IMR-90 (cell line): Measurements from ENCODE around the gene PNKD. TPM values are rescaled to one million over a fixed set of nuclear protein-coding genes. Genes with fewer than 3 reads are reported as not detected.
"Not testable (repeated sequence)": the region's sequence is repeated elsewhere in the genome, so short reads cannot be mapped to it uniquely, and the experiment has no call there.

ENCODE experiments used
- ATAC-seq: fragments of 200-7000 bp; cut with Tn5 transposase; 2 replicates; pipeline ENCODE4 v1.9.1; 2020; ENCODE audit warnings: low read depth, mild to moderate bottlenecking, moderate library complexity
- BruUV-seq: library from RNA; stranded (reverse); fragments of 400-500 nt; replicated peaks from 2 replicates; lab custom pipeline; 2021; lab: Mats Ljungman, UMichigan
- CTCF ChIA-PET: fragments of 300-600 bp; formaldehyde crosslinking; extraction: SDS; loops from one replicate; lab custom pipeline; 2021; ENCODE audit warnings: antibody characterized with exemption; lab: Yijun Ruan, JAX
- POLR2A ChIA-PET: fragments of 300-600 bp; sonication (Branson Sonifier 250); formaldehyde crosslinking; loops from one replicate; lab custom pipeline; 2022; ENCODE audit warnings: antibody characterized with exemption; ENCODE audit not compliant: unreplicated experiment; lab: Charles Lee
- DNase-seq: peaks from one replicate; pipeline ENCODE4 v3.0.0; 2013
- H2AFZ ChIP-seq: replicated peaks from 2 replicates; pipeline ENCODE3; 2013; ENCODE audit warnings: low read length, mild to moderate bottlenecking; ENCODE audit not compliant: poor library complexity
- H2AK5ac ChIP-seq: 2 replicates; pipeline ENCODE4 v1.6.1; 2013; ENCODE audit warnings: low read depth, low read length, inconsistent platforms
- H2AK9ac ChIP-seq: replicated peaks from 2 replicates; pipeline ENCODE3; 2013; ENCODE audit warnings: mild to moderate bottlenecking, low read depth, low read length, moderate library complexity; ENCODE audit not compliant: poor library complexity
- H2BK120ac ChIP-seq: 2 replicates; pipeline ENCODE4 v1.6.1; 2013; ENCODE audit warnings: low read depth, low read length, inconsistent platforms
- H2BK15ac ChIP-seq: 3 replicates; pipeline ENCODE4 v1.6.1; 2013; ENCODE audit warnings: low read depth, low read length, inconsistent platforms
- H2BK20ac ChIP-seq: 2 replicates; pipeline ENCODE4 v1.6.1; 2013; ENCODE audit warnings: low read depth, mild to moderate bottlenecking, inconsistent platforms, low read length, moderate library complexity
- H2BK5ac ChIP-seq: 2 replicates; pipeline ENCODE4 v1.6.1; 2013; ENCODE audit warnings: mild to moderate bottlenecking, low read depth, low read length, inconsistent platforms; ENCODE audit not compliant: poor library complexity, severe bottlenecking
- H3K14ac ChIP-seq: replicated peaks from 2 replicates; pipeline ENCODE4 v1.6.1; 2013; ENCODE audit warnings: low read depth, low read length, inconsistent platforms
- H3K18ac ChIP-seq: 2 replicates; pipeline ENCODE4 v1.6.1; 2013; ENCODE audit warnings: low read depth, low read length, control low read depth
- H3K23ac ChIP-seq: 2 replicates; pipeline ENCODE4 v1.6.1; 2013; ENCODE audit warnings: low read depth, low read length, inconsistent platforms
- H3K27ac ChIP-seq: 2 replicates; pipeline ENCODE4 v1.5.1; 2013; ENCODE audit warnings: mild to moderate bottlenecking, control low read depth, low read length; ENCODE audit not compliant: insufficient read depth
- H3K27me3 ChIP-seq: 2 replicates; pipeline ENCODE4 v1.6.1; 2013; ENCODE audit warnings: low read length; ENCODE audit not compliant: control insufficient read depth, insufficient read depth
- H3K36me3 ChIP-seq: 2 replicates; pipeline ENCODE4 v1.6.1; 2013; ENCODE audit warnings: low read length, mixed read lengths; ENCODE audit not compliant: control insufficient read depth, insufficient read depth
- H3K4ac ChIP-seq: 2 replicates; pipeline ENCODE4 v1.6.1; 2013; ENCODE audit warnings: low read depth, low read length, inconsistent platforms
- H3K4me1 ChIP-seq: 2 replicates; pipeline ENCODE4 v1.6.1; 2013; ENCODE audit warnings: low read length, mixed read lengths; ENCODE audit not compliant: control insufficient read depth, insufficient read depth
- H3K4me2 ChIP-seq: 2 replicates; pipeline ENCODE4 v1.6.1; 2013; ENCODE audit warnings: low read depth, mild to moderate bottlenecking, control low read depth, low read length, moderate library complexity
- H3K4me3 ChIP-seq: 2 replicates; pipeline ENCODE4 v1.5.1; 2013; ENCODE audit warnings: low read depth, mild to moderate bottlenecking, control low read depth, low read length, moderate library complexity; ENCODE audit not compliant: insufficient read depth
- H3K56ac ChIP-seq: 2 replicates; pipeline ENCODE4 v1.6.1; 2013; ENCODE audit warnings: low read length, inconsistent platforms; ENCODE audit not compliant: insufficient read depth; ENCODE audit errors: extremely low read depth
- H3K79me1 ChIP-seq, 2 experiments: 2 replicates each; pipeline ENCODE4 v1.6.1; 2013; ENCODE audit warnings: low read length in 2 of 2, inconsistent platforms in 1 of 2, low read depth in 1 of 2
- H3K9ac ChIP-seq: 2 replicates; pipeline ENCODE4 v1.6.1; 2013; ENCODE audit warnings: low read depth, low read length, control low read depth
- H3K9me1 ChIP-seq: 2 replicates; pipeline ENCODE4 v1.6.1; 2013; ENCODE audit warnings: low read length, inconsistent platforms; ENCODE audit not compliant: insufficient read depth
- H3K9me3 ChIP-seq: 2 replicates; pipeline ENCODE4 v1.6.1; 2013; ENCODE audit warnings: low read length; ENCODE audit not compliant: control insufficient read depth, insufficient read depth
- H4K20me1 ChIP-seq: 2 replicates; pipeline ENCODE4 v1.6.1; 2013; ENCODE audit warnings: low read length, inconsistent platforms; ENCODE audit not compliant: insufficient read depth
- H4K5ac ChIP-seq: 2 replicates; pipeline ENCODE4 v1.6.1; 2013; ENCODE audit warnings: mild to moderate bottlenecking, low read depth, low read length, control low read depth
- H4K8ac ChIP-seq, 2 experiments: 2 replicates each; pipeline ENCODE4 v1.6.1; 2013; ENCODE audit warnings: low read depth in 2 of 2, low read length in 2 of 2, control low read depth in 1 of 2, inconsistent platforms in 1 of 2
- H4K91ac ChIP-seq: 2 replicates; pipeline ENCODE4 v1.6.1; 2013; ENCODE audit warnings: low read depth, low read length, inconsistent platforms; ENCODE audit not compliant: insufficient read depth
- WGBS, 2 experiments: methylation state at CpG; one replicate each; pipeline versions ENCODE4 v1.1.5 to v1.1.7; 2013; ENCODE audit warnings: missing lambda C conversion rate in 2 of 2; ENCODE audit not compliant: insufficient read length in 1 of 2; ENCODE audit errors: extremely low coverage in 2 of 2; 5-methylcytosine and 5-hydroxymethylcytosine counted together
- dilution Hi-C: fragments of 300-500 bp; cut with HindIII; formaldehyde crosslinking; loops from one replicate; pipeline ENCODE4 v1.14.3; 2018; ENCODE audit warnings: low sequenced_read_pairs; ENCODE audit not compliant: unreplicated experiment
- in situ Hi-C: fragments of 300-500 bp; cut with MboI; formaldehyde crosslinking; loops from 3 replicates; pipeline ENCODE4 v1.14.3; 2019; ENCODE audit warnings: low sequenced_read_pairs, inconsistent platforms, mixed read lengths
- intact Hi-C: fragments of 100-400 bp; cut with micrococcal nuclease; formaldehyde crosslinking; loops from 2 replicates; pipeline ENCODE4 v1.10.0; 2022
- polyA plus RNA-seq, 3 experiments: library from polyadenylated mRNA; depleted of rRNA; stranded (reverse); fragments of >200 nt; gene quantifications; 2 replicates each; pipeline ENCODE4 v1.2.3, GENCODE V29; 2012; ENCODE audit warnings: low replicate concordance in 1 of 3
- total RNA-seq: library from RNA; depleted of rRNA; stranded (reverse); fragments of >200 nt; gene quantifications from 2 replicates; pipeline ENCODE4 v1.2.3, GENCODE V29; 2012

PNKD gene
- total and polyA plus RNA-seq, 2 of the 4 experiments (the other 2 are of a cell fraction), result 19.2 to 68.5 TPM

DNA sequence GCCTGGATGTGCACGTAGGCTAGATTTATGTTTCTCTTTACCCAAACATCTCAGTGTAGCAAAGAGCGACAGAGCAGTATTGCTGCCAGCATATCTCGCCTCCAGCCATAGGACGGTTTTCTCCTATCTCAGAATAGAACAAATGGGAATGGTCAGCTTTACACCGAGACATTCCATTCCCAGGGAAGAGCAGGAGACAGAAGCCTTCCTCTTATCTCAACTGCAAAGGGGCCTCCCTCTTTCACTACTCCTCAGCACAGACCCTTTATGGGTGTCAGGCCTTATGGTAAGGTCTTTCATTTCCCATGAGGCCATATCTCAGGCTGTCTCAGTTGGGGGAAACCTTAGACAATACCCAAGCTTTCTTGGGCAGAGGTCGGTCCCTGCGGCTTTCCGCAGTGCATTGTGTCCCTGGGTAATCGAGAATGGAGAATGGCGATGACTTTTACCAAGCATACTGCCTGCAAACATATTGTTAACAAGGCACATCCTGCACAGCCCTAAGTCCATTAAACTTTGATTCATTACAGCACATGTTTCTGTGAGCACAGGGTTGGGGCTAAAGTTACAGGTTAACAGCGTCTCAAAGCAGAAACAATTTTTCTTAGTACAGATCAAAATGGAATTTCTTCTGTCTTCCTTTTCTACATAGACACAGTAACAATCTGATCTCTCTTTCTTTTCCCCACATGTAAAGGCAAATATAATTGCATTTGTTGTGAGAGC lies 41.4 kb downstream of the PNKD start:
- H4K20me1 ChIP-seq, DNase-seq, H3K18ac ChIP-seq, H2BK120ac ChIP-seq, H4K8ac ChIP-seq, dilution Hi-C loops, H3K27ac ChIP-seq, H3K4me1 ChIP-seq, intact Hi-C loops, H3K56ac ChIP-seq, H3K14ac ChIP-seq, H2BK20ac ChIP-seq, H2AK5ac ChIP-seq, POLR2A ChIA-PET, H3K9me1 ChIP-seq, H3K36me3 ChIP-seq, H3K4me3 ChIP-seq, H2BK15ac ChIP-seq, H4K5ac ChIP-seq, H4K91ac ChIP-seq, H2AK9ac ChIP-seq, ATAC-seq, H2BK5ac ChIP-seq, H3K79me1 ChIP-seq, H3K9ac ChIP-seq, H3K27me3 ChIP-seq, H3K23ac ChIP-seq, BruUV-seq, H3K9me3 ChIP-seq: not testable (repeated sequence)
- 0 out of 2 replicates have a peak overlapping the region, but pooled peaks have one; percentile 2 for H3K4ac ChIP-seq
- CTCF ChIA-PET, result interaction anchor here (0.7 to 1.0 kb wide), 4 partner anchors 11 to 978 kb away, joined by 3 to 4 read pairs (median 3); partner anchors contain the start of gene CATIP
- peak overlapping the region; percentile 43 for H2AFZ ChIP-seq
- H3K4me2 ChIP-seq, result 0 out of 2 replicates have a peak overlapping the region, but pooled peaks have one; percentile 10
- in situ Hi-C loops, result loop anchor here (5.0 kb wide), 1 partner anchor 41 kb away; no protein-coding TSS in a partner anchor
- no CpG with 5 or more reads among the region's 11 CpGs for WGBS, 2 experiments
